H1 (cell line): ENCODE measurements around the gene DDT. TPM values are rescaled to one million over a fixed set of nuclear protein-coding genes. Genes with fewer than 3 reads are reported as not detected.
"Not testable (repeated sequence)": the region's sequence is repeated elsewhere in the genome, so short reads cannot be mapped to it uniquely, and the experiment has no call there.

Experiments
- CTCF ChIA-PET: fragments of 300-600 bp; sonication (Branson Sonifier 250); formaldehyde crosslinking; loops from one replicate; lab custom pipeline; 2021; ENCODE audit not compliant: partially characterized antibody; lab: Charles Lee
- POLR2A ChIA-PET: fragments of 300-600 bp; sonication (Branson Sonifier 250); formaldehyde crosslinking; loops from one replicate; lab custom pipeline; 2021; ENCODE audit warnings: inconsistent platforms; ENCODE audit not compliant: partially characterized antibody; lab: Charles Lee
- DNase-seq, 2 experiments: peaks; one replicate each; pipeline versions ENCODE4 v3.0.0 to v3.0.0-alpha.2; 2010 to 2022; ENCODE audit warnings: low spot score in 2 of 2, low read depth in 1 of 2, mixed read lengths in 1 of 2
- FAIRE-seq: peaks from 2 replicates; lab custom pipeline; 2011; peaks lifted over from hg19 to GRCh38; lab: Jason Lieb, UNC
- H2AFZ ChIP-seq: 2 replicates; pipeline ENCODE4 v1.8.1; 2012; ENCODE audit warnings: low read length, inconsistent platforms
- H2AK5ac ChIP-seq: 2 replicates; pipeline ENCODE4 v1.6.1; 2013; ENCODE audit warnings: low read depth, low read length
- H2BK120ac ChIP-seq: replicated peaks from 2 replicates; pipeline ENCODE3; 2013; ENCODE audit warnings: low read depth, low read length, inconsistent platforms
- H2BK12ac ChIP-seq: 2 replicates; pipeline ENCODE4 v1.6.1; 2013; ENCODE audit warnings: low read depth, low read length
- H2BK15ac ChIP-seq: 2 replicates; pipeline ENCODE4 v1.6.1; 2013; ENCODE audit warnings: low read length
- H2BK20ac ChIP-seq: 2 replicates; pipeline ENCODE4 v1.6.1; 2013; ENCODE audit warnings: low read length
- H2BK5ac ChIP-seq: 2 replicates; pipeline ENCODE4 v1.6.1; 2013; ENCODE audit warnings: low read depth, low read length
- H3K14ac ChIP-seq: 2 replicates; pipeline ENCODE4 v1.6.1; 2013; ENCODE audit warnings: inconsistent platforms; ENCODE audit not compliant: insufficient read length
- H3K18ac ChIP-seq: 2 replicates; pipeline ENCODE4 v1.6.1; 2013; ENCODE audit warnings: low read length; ENCODE audit errors: extremely low read depth
- H3K23ac ChIP-seq: 2 replicates; pipeline ENCODE4 v1.6.1; 2013; ENCODE audit warnings: inconsistent platforms; ENCODE audit not compliant: insufficient read length
- H3K23me2 ChIP-seq: 2 replicates; pipeline ENCODE4 v1.6.1; 2013; ENCODE audit warnings: low read depth, low read length
- H3K27ac ChIP-seq: 2 replicates; pipeline ENCODE4 v1.6.1; 2011; ENCODE audit warnings: low read depth, low read length, inconsistent platforms
- H3K27me3 ChIP-seq, 4 experiments: replicated peaks in 1 of 4; 1 replicate in 1 of 4; 2 replicates in 3 of 4; pipeline versions ENCODE4 v1.6.1 to v1.8.1; 2011 to 2013; ENCODE audit warnings: low read length in 3 of 4, mild to moderate bottlenecking in 3 of 4, inconsistent platforms in 2 of 4, mixed read lengths in 2 of 4, moderate library complexity in 1 of 4; ENCODE audit not compliant: control insufficient read depth in 3 of 4, insufficient read depth in 3 of 4; ENCODE audit errors: extremely low read depth in 1 of 4
- H3K36me3 ChIP-seq, 4 experiments: 2 replicates each; pipeline versions ENCODE4 v1.6.1 to v1.8.1; 2011 to 2013; ENCODE audit warnings: mild to moderate bottlenecking in 4 of 4, low read length in 3 of 4, moderate library complexity in 2 of 4, control low read depth in 1 of 4, inconsistent platforms in 1 of 4; ENCODE audit not compliant: insufficient read depth in 4 of 4, control insufficient read depth in 2 of 4
- H3K4ac ChIP-seq: replicated peaks from 2 replicates; pipeline ENCODE3; 2013; ENCODE audit warnings: low read length, low read depth, mixed read lengths, inconsistent platforms; ENCODE audit not compliant: insufficient read length
- H3K4me1 ChIP-seq, 4 experiments: replicated peaks in 1 of 4; 1 replicate in 1 of 4; 2 replicates in 3 of 4; pipeline versions ENCODE4 v1.6.1 to v1.8.1; 2011 to 2013; ENCODE audit warnings: low read length in 3 of 4, inconsistent platforms in 2 of 4, mixed read lengths in 1 of 4; ENCODE audit not compliant: insufficient read depth in 4 of 4, control insufficient read depth in 3 of 4
- H3K4me2 ChIP-seq, 2 experiments: 2 replicates each; pipeline versions ENCODE4 v1.6.1 to v1.8.1; 2011 to 2013; ENCODE audit warnings: low read depth in 2 of 2, low read length in 2 of 2, control low read depth in 1 of 2, inconsistent platforms in 1 of 2, mild to moderate bottlenecking in 1 of 2; ENCODE audit not compliant: insufficient read depth in 1 of 2
- H3K4me3 ChIP-seq, 4 experiments: fragments of 200-600, 300-600 bp in 1 of 4; sonication (generic), shearing (Covaris generic), sonication (Bioruptor Twin) in 1 of 4; 2 replicates each; pipeline versions ENCODE4 v1.5.1 to v1.8.1; 2011 to 2016; ENCODE audit warnings: low read length in 4 of 4, low read depth in 3 of 4, control low read depth in 2 of 4, inconsistent platforms in 2 of 4, mild to moderate bottlenecking in 2 of 4, mixed read lengths in 1 of 4, moderate library complexity in 1 of 4; ENCODE audit not compliant: insufficient read depth in 2 of 4; ENCODE audit errors: extremely low read depth in 1 of 4
- H3K56ac ChIP-seq: replicated peaks from 2 replicates; pipeline ENCODE3; 2013; ENCODE audit warnings: low read depth, mild to moderate bottlenecking, mixed read lengths, low read length, inconsistent platforms; ENCODE audit not compliant: insufficient read length
- H3K79me1 ChIP-seq: 2 replicates; pipeline ENCODE4 v1.6.1; 2013; ENCODE audit warnings: low read depth, low read length, control low read depth
- H3K79me2 ChIP-seq, 2 experiments: 2 replicates each; pipeline versions ENCODE4 v1.6.1 to v1.8.1; 2012 to 2013; ENCODE audit warnings: low read length in 2 of 2, mild to moderate bottlenecking in 2 of 2, inconsistent platforms in 1 of 2; ENCODE audit not compliant: insufficient read depth in 2 of 2, control insufficient read depth in 1 of 2
- H3K9ac ChIP-seq, 4 experiments: replicated peaks in 1 of 4; 1 replicate in 1 of 4; 2 replicates in 3 of 4; pipeline versions ENCODE4 v1.6.1 to v1.8.1; 2011 to 2013; ENCODE audit warnings: low read depth in 3 of 4, low read length in 3 of 4, control low read depth in 2 of 4, mild to moderate bottlenecking in 2 of 4, moderate library complexity in 2 of 4, inconsistent platforms in 1 of 4; ENCODE audit errors: extremely low read depth in 1 of 4
- H3K9me3 ChIP-seq, 2 experiments: 2 replicates each; pipeline versions ENCODE4 v1.6.1 to v1.8.1; 2012 to 2013; ENCODE audit warnings: mild to moderate bottlenecking in 2 of 2, moderate library complexity in 2 of 2, control low read depth in 1 of 2, inconsistent platforms in 1 of 2, low read depth in 1 of 2, low read length in 1 of 2, mixed read lengths in 1 of 2; ENCODE audit not compliant: insufficient read depth in 2 of 2
- H4K20me1 ChIP-seq, 2 experiments: replicated peaks in 1 of 2; 2 replicates each; pipeline versions ENCODE3 to v1.8.1; 2011 to 2013; ENCODE audit warnings: inconsistent platforms in 2 of 2, low read length in 2 of 2, mild to moderate bottlenecking in 1 of 2; ENCODE audit not compliant: insufficient read depth in 2 of 2, control insufficient read depth in 1 of 2
- H4K5ac ChIP-seq: 2 replicates; pipeline ENCODE4 v1.6.1; 2013; ENCODE audit warnings: low read length, low read depth, mixed read lengths, inconsistent platforms; ENCODE audit not compliant: insufficient read length
- H4K8ac ChIP-seq: 2 replicates; pipeline ENCODE4 v1.8.0; 2013; ENCODE audit warnings: mild to moderate bottlenecking, moderate library complexity, low read length, inconsistent platforms; ENCODE audit not compliant: insufficient read depth; ENCODE audit errors: extremely low read depth
- H4K91ac ChIP-seq: replicated peaks from 2 replicates; pipeline ENCODE3; 2013; ENCODE audit warnings: low read length, mixed read lengths, inconsistent platforms; ENCODE audit not compliant: insufficient read length
- WGBS, 2 experiments: shearing (Covaris generic) in 1 of 2; methylation state at CpG; one replicate each; pipeline versions ENCODE4 v1.1.6 to v1.1.7; 2013 to 2015; ENCODE audit warnings: low lambda C conversion rate in 2 of 2, mixed read lengths in 2 of 2, inconsistent platforms in 1 of 2, low coverage in 1 of 2, missing lambda C conversion rate in 1 of 2; ENCODE audit not compliant: insufficient replicate concordance in 2 of 2, insufficient coverage in 1 of 2, insufficient read length in 1 of 2; ENCODE audit errors: extremely low coverage in 1 of 2, missing lambda C conversion rate in 1 of 2; 5-methylcytosine and 5-hydroxymethylcytosine counted together
- polyA plus RNA-seq, 7 experiments: library from polyadenylated mRNA; depleted of rRNA in 3 of 7; stranded (reverse) in 5 of 7; unstranded in 2 of 7; fragments of >200 nt in 5 of 7; fragments of 200-250 nt in 2 of 7; gene quantifications; 1 replicate in 5 of 7; 2 replicates in 1 of 7; 4 replicates in 1 of 7; pipeline versions ENCODE4 v1.2.1 to v1.2.3, GENCODE V29; 2011 to 2013; ENCODE audit warnings: missing spikeins in 2 of 7, mixed read lengths in 2 of 7
- total RNA-seq: library from RNA; stranded (reverse); fragmentation: NEBNext Ultra II Directional; extraction: Animal tissue kit (Norgen Biotek cat#: 25700); gene quantifications from 2 replicates; pipeline ENCODE4 v1.2.1, GENCODE V29; 2021

Gene DDT
- total and polyA plus RNA-seq, 2 of the 8 experiments (the other 6 are each of a cell fraction or from before 2014, with no cell fraction given), result 106 to 341 TPM

GRCh38 chr22:23954193-23954990 is 19.8 kb downstream of the DDT start:
- H2AFZ ChIP-seq, H4K20me1 ChIP-seq, H3K79me1 ChIP-seq, H3K14ac ChIP-seq, H3K23me2 ChIP-seq, H4K8ac ChIP-seq, H3K27me3 ChIP-seq, CTCF ChIA-PET, POLR2A ChIA-PET, H3K9ac ChIP-seq, H3K27ac ChIP-seq, H3K36me3 ChIP-seq, H3K4me3 ChIP-seq, H3K79me2 ChIP-seq, H3K9me3 ChIP-seq, H3K23ac ChIP-seq, DNase-seq, FAIRE-seq: not testable (repeated sequence)
- 77 to 100% methylated on average over 1 to 8 of the region's 8 CpGs for WGBS, 2 experiments
- H2BK5ac ChIP-seq, result peak overlapping the region; percentile 98
- H2BK15ac ChIP-seq, result peak overlapping the region; percentile 55; the same call in 1 of the 2 replicates
- peak overlapping the region; percentile 73 for H2BK20ac ChIP-seq
- peak overlapping the region; percentile 97 for H2AK5ac ChIP-seq
- H3K18ac ChIP-seq, result peak overlapping the region; percentile 62
- peak overlapping the region; percentile 74 for H4K91ac ChIP-seq
- H2BK120ac ChIP-seq, result peak overlapping the region; percentile 54
- peaks cover 3 to 10% (median 6%) of the 10 kb centered on the region in 4 experiments for H3K4me1 ChIP-seq
- H3K4me2 ChIP-seq, result peak overlapping the region; percentile 51 to 54
- H4K5ac ChIP-seq, result peak overlapping the region; percentile 45
- H3K56ac ChIP-seq, result peak overlapping the region; percentile 59
- peak overlapping the region; percentile 99 for H2BK12ac ChIP-seq
- peak overlapping the region; percentile 85 for H3K4ac ChIP-seq
